Pulmonary artery endothelial cell (primary cell): ENCODE results near the gene QKI. TPM values are rescaled to one million over a fixed set of nuclear protein-coding genes. Genes with fewer than 3 reads are reported as not detected.

ENCODE experiments used
- DNase-seq: peaks from one replicate; pipeline ENCODE4 v3.0.0-alpha.2; 2011; ENCODE audit warnings: low read depth, low spot score
- total RNA-seq: library from RNA; depleted of rRNA; stranded (reverse); fragments of >200 nt; gene quantifications from 2 replicates; pipeline ENCODE4 v1.2.3, GENCODE V29; 2014

QKI gene
- total RNA-seq, 1 donor from 2014 or later: 195 TPM

DNA sequence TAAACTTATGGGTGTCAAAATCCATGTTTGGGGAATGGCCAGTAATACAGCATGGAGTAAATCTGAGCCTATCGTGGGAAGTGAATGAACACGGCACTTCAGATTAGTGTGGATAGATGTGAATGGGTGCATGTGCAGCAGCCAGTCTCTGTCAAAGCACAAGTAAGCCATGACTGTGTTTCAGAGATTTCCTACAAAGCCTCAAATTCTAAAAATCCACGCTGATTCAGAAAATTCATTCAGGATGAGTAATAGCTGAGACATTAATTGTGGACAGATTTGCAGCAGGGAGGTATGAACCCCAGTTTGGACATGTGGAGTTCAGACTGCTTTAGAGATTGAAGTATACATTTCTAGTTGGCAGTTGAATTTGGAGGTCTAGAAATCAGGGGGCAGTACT is 115.1 kb downstream of the QKI start:
- no peak for DNase-seq

DNA sequence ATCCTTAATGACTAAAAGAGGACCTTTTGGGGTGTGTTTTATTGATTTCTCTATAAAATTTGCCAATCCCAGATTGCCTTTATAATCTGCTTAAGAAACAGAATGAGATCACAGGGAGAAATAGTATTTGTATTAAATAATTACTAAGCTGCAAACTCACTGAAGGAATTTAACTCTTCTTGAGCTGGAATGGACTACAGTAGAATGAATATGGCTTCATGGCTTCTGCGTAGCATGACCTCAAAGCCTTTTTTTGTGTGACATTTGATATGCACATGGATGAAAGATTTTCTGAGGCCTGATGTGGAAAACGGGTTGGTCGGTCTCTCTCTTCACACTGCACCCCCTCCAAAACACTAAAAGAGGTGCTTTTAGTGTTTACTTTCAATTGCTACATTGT is 115.9 kb downstream of the QKI start:
- DNase-seq: no peak

DNA sequence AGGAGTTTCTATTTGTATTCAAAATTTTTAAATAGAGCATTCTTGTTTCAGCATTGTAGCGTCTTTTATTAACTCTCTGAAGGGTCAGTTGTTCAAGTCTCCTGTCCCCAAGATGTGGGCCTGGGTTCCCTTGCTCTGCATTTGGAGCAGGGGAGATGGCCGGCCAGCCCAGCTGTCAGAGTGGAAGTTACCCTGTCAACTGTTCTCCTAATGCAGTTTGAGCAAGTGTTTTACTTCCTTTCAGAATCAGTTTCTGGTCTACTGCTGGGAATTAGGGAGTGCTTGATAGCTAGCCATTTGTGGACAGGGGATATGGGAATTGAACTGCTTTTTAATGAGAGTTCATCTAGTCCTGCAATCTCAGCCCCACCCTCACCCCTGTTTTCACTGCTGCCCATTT is 116.6 kb downstream of the QKI start:
- no peak for DNase-seq

DNA sequence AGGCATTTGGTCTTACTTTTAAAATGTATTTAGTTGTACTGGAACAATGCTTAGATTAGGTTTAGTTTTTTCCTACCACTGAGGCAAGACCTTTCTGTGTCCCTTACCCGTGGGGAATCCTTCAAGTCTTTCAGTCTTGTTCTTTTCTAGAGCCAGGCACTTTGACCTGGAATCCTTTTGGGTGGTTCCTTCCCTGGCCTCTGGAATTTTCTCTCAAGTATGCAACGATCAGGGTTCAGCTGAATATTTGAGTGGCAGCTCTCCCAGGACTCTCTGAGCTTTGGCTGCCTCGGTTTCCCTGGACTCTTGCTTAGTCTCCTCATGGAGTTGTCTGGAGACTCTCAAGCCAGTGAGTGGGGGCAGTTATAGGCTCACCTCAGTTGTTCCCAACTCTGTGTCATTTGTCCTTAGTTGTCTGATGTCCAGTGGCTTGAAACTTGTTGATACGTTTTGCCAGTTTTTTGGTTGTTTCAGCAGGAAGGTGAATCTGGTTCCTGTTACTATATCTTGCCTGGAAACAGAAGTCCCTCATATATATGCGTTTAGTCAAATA is 118.1 kb downstream of the QKI start:
- DNase-seq: no peak

DNA sequence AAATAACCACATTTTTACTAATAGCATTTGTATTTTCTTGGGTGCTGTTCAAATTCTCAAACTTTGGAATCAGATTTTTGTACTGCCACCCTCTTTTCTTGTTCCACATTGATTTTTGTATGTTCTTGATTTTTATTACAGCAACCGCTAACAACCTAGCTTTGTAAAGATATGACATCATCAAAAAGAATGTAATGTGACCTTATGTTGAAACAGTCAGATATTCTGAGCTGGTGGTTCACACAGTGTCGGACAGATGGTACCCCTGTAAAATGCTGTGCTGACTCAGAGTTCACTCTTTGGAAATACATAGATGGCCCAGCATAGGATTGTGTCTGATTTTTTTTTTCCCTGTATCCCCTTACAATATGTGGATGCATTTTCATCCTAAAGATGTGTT is 118.9 kb downstream of the QKI start:
- no peak for DNase-seq

DNA sequence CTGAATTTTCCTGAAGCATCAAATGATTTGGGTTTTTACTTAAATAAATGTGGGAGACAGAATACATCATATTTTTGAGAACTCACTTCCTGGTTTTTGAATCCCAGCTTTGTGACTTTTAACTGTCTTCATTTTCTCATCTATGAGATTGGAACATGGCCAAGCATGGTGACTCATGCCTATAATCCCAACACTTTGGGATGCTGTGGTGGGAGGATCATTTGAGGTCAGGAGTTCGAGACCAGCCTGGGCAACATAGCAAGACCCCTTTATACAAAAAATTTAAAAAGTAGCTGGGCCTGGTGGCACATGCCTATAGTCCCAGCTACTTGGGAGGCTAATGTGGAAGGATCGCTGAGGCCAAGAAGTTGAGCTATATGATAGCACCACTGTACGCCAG is 122.3 kb downstream of the QKI start:
- no peak for DNase-seq

DNA sequence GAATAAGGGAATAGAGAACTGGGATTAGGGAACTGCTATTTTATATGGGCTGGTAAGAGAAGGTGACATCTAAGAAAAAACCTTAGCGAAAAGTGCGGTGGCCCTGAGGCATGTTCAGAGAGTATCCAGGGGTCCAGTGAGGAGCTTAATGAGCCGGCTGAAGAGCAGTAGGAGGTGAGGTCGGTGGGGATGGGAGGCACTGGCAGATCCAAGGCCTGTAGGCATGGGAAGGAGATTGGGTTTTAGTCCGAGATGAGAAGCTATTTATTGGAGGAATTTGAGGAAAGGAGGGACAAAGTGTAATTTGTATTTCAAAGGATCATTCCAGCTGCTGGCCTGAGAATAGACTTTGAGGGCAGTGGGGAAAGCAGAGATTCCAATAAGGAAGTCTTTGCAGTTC is 123.8 kb downstream of the QKI start:
- DNase-seq: no peak

DNA sequence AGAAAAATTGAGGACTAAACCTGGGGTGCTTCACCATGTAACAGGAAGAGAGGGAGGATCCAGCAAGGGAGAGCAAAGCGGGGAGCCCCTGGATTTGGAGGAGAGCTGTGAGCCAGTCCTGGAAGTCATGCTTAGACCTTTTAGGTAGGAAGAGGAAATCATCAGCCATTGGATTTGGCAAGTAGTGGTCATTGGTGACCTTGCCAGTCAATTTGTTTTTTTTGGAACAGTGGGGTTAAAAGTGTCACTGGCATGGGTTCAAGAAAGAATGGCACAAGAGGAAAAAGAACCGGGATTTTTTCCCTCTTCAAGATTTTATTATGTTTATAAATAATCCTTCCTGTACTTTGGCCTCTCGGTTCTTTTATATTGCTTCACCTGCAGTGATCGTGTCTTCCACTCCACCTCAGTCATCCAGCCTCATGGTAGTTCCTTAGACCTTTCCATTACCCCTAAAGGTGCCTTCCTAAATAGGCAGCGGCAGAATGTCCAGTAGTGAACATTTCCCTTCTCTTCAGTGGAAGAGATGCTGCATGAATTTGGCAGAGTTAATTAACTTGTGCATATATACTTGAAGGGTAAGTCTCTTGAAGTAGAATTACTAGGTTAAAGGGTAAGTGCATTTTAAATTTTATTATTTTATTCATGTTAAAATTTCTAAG is 124.7 kb downstream of the QKI start:
- DNase-seq: no peak

DNA sequence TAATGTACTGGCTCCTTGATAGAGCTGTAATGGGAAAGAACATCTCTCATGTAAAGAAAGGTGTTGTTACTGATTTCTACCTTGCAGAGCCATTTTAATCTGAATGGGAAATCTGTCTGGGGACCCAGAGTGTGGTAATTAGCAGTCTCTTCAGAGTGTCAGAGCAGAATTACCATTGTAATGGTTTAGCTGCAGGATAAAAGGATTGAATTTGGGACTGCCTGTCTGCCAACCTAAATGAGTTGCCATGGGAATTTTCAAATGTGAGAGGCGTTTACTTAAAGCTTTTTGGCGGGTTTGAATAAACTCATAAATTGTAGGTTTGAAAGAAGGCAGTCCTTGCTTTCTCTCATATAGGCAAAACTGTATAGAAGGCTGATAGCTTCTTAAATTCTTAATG is 128.8 kb downstream of the QKI start:
- DNase-seq: no peak

DNA sequence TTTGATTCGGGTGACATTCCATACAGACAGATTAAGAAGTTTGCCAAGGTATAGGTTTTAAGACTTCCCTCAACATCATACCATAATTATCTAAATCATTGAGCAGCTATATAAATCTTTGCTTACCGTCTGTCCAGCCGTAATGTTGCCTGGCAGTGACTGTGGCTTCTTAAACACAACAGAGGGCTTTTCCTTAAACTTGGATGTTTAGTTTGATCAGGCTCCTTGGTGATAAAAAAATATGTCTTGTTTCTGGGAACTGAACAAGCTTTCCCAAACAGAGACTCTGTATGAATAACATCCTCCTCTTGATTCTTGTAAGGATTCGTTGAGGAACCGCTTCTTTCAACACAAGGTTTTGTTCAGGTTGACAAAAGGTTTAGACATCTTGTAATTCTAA is 130.9 kb downstream of the QKI start:
- DNase-seq: no peak

DNA sequence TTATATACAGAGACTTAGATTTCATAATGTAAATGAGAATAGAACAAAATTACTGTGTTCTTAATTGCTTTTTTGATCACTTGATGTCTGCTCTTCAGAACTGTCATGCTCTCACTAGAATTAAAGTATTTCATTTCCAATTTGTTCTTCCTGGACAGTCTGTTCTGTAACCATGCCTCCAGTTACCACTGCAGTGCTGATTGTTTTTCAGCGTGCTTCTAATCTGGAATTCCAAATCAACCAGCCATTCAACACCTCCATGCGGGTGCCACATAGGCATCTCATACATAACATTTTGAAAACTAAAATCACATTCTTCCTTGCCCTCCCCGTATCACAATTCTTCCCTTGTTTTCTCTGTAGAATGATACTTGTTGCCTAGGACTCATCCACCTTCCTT is 132.8 kb downstream of the QKI start:
- DNase-seq: no peak

DNA sequence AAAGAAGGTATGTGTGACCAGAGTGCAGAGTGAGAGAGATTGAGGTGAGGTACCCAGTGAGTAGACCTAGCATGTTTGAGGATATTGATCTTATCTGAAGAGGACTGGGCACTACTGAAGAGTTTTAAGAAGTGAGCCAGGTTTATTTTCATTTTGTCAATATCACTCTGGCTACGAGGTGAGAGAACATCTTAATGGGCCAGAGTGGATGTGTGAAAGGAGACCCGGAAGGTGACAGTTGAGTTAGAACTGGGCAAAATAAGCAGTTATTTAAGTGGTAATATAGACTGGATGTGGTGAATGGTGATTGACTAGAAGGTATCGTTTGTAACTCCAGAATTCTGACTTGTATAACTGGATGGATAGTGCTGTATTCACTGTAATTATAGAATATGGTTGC is 134.1 kb downstream of the QKI start:
- no peak for DNase-seq

DNA sequence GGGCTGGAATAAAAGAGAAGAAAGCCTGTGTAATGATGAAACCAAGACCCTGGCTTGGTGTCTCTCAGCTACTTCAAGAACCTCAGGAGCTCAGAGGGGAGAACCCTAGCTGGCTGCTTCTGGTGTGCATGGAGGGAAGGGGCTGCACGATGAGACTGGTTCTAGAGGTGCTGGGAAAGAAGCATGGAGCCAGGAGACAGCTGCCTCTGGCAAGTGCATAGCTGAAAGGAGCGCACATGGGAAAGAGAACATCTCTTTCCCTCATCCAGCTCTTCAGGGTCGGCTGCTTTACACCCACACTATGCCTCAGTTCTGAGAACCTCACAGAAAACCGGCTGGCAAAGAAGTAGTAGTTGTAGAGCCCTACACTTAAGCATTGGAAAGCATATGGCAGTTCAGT is 139.5 kb downstream of the QKI start:
- DNase-seq: no peak

DNA sequence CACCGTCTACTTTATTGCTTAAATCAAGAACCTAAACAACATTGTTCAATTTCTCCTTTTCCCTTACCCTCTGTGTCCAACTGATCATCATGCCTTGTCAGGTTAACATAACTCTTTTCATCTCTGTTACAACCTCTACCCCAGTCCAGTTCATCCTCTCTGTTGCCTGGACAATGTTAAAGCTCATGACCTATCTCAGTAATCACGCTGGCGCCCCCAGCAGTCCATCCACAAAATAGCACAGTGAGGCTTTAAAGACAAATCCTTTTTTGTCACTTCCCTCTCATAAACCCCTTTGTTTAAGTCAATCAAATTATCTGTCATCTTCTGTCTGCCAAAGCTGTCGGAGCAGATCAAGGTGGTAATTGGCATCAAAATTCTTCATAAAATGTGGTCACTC is 140.1 kb downstream of the QKI start:
- DNase-seq: no peak

DNA sequence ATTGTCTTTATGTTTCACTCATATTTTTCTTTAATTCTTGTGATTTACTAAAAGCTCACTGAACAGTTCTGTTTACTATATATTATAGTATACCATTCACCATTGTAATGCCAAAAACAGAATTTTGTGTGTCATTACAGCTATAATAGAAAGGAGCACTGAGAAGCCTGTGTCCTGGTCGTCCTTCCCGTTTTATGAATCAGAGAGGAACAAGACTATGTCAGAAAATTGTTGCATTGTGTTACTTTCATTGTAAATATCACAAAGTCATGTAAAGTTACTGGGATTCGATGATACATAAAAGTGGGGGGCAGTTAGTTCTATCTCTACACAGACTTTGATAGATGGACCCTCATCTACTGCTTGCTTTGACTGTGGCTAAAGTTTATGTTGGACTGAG is 145.1 kb downstream of the QKI start:
- no peak for DNase-seq

DNA sequence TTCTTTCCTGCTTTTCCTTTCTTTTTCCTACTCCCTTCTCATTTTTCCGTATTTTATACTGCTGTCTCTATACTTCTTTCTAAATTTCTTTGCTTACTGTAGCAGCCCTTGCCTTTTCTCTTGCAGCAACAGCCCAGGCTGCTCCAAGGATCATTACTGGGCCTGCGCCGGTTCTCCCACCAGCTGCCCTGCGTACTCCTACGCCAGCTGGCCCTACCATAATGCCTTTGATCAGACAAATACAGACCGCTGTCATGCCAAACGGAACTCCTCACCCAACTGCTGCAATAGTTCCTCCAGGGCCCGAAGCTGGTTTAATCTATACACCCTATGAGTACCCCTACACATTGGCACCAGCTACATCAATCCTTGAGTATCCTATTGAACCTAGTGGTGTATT is 148.8 kb downstream of the QKI start:
- no peak for DNase-seq

DNA sequence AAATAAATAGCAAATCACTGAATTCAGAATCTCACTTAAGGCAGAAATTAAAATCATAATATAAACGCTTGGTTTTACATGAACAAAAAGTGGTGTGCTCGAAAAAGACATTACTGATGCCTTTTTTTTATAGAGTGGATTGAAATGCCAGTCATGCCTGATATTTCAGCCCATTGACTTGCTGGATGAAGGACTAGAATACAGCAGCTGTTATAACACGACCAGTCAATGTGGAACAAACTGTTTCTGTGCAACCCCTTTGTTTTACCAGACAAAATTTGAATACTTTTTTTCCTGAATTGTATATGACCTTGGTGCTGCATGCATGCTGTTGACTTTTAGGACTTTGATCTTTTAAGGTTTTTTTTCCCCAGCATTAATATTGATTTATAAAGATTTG is 150.0 kb downstream of the QKI start:
- DNase-seq: no peak

DNA sequence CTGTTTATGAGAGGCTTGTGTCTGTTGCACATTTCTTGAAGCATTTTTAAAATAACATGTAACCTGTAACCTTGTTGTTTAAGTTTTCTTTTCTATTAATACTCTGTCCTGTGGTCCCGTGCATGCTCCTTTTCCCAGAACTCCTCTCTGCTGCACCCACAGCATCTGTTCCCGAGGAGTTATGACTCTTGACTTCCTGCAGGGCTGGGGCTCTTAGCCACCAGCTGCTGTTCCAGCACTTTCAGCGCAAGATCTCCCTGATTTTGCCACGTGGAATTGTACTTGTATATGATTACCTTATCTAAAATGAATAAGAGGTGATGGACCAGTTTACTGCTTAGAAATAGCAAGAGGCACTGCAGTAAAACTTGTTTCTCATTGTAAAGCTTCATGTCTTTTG is 150.6 kb downstream of the QKI start:
- DNase-seq: no peak

DNA sequence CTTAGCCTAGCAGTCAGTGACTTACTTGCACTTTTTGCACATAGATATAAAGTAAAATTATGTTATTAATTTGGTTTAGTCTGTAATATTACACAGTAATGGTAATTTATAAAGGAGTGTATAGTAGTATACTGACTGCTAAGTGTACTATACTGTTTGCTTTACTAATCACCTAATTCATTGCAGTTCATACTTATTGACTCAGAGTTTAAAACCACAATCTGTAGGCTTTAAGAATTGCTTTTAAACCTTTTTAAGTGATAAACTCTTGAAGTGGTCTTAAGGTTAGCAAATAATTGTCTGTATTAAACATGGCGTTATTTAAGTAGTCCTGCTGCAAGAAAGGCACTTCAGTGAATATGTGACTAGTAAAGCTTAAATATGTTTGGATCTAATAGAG is 151.5 kb downstream of the QKI start:
- DNase-seq: no peak

DNA sequence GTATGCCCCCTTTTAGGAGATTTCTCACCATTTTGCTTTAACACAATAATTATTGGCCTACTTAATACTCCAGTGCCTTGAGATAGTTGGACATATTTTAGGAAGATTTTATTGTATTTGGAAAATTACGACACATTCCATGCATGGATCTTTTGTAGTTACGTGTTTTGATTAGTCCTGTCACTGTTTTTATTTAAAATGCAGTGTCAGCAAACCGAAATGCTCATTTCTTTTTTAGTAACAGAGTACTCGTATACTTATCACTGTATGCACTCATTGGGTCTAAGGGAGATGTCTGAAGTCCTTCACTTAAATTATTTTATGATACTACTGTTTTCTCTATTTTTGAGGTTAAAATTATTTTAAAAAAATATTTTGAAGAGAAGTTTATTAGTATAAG is 153.8 kb downstream of the QKI start:
- no peak for DNase-seq

DNA sequence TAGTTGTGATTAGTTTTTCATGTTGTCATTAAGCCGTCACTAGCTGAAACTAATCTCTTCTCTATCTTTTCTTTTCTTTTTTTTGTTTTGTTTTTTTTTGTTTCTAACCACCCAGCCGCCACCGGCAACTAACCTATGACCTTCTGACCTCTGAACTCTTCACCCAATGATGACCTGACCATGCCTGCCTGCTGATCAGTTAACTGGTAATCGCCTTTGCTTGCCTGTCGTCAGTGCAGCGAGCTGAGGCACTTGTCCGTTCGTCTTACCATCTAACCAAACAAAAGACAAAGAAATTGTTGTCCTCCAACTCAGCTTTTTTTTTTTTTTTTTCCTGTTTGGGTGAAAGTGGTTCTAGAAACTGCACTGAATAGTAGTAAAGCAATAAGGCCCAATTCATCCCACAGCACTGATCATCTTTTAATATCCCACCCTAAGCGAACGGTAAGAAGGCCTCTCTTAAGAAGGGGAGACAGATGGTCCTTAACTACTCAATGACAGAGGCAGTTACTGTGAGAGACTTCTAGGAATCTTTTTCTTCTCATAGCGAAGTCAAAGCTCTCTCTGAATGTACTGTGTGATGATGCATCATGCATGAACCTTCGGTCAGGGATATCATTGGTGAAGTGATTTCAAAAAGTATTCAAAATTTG is 156.2 kb downstream of the QKI start:
- no peak for DNase-seq

DNA sequence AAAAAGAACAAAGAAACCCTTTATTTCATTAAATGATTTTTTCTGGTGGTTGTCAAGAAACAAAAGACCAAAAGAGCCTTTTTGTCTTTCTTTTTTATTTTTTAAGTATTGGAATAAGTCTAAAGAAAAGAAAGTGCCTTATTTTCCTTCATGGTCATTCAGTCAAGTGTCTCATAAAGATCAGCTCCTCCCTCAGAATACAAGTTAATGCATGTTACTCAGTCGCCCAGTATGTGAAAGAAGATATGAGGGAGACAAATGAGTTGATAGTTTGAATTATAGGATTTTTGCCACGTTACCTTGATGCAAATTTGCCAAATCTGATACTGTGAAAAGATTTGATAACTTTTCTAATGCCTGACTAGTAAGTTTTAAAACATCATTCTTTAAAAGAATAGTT is 157.2 kb downstream of the QKI start:
- no peak for DNase-seq

DNA sequence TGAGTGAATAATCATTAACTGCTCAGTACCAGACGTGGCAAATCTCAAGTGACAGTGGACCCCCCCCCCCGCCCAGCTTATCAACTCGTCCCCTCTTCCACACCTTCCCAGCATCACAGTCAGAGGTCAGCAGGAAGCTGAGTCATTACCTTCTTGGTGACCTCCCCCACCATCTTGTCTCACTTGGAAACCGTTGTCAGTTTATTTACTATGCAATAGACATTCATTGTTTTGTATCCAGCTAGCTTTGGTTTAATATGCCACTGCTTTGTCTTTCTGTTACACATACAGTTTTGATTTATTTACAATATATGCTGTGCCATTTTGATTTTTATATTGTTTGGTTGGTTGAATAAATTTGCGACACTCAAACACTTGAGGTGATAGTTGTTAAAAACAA is 158.1 kb downstream of the QKI start:
- DNase-seq: no peak
